ENCODE measurements around the gene CDCA5. TPM values are rescaled to one million over a fixed set of nuclear protein-coding genes. Genes with fewer than 3 reads are reported as not detected.

CDCA5 gene
- polyA plus RNA-seq, 3 donors: 0.20 to 0.28 TPM; not detected in 1

- no peak overlapping the region for H3K27ac ChIP-seq (ENCODE audit: low read depth in 1 of 2, low read length in 2 of 2)
- H3K4me3 Mint-ChIP-seq: no peak overlapping the region
- H3K9me3 Mint-ChIP-seq: no peaks in the 10 kb centered on the region
- H3K27me3 ChIP-seq (ENCODE audit: control insufficient read depth in 2 of 2, insufficient read depth in 2 of 2, low read length in 2 of 2): no peaks in the 10 kb centered on the region
- no peak overlapping the region for H3K4me3 ChIP-seq (replicated peaks in 1 of 3; ENCODE audit: low read depth in 2 of 3, low read length in 3 of 3)
- H3K36me3 Mint-ChIP-seq: no peaks in the 10 kb centered on the region
- TF ChIP-seq CTCF (IDR thresholded peaks at IDR 0.05): no peak
- no peak for DNase-seq
- intact Hi-C loops (cut with micrococcal nuclease): no loop called here
- 97% methylated on average over 10 of the region's 10 CpGs for WGBS (ENCODE audit: insufficient coverage)
- peaks cover 8% of the 10 kb centered on the region for H3K4me1 Mint-ChIP-seq
- H3K36me3 ChIP-seq (replicated peaks in 1 of 2; ENCODE audit: control insufficient read depth in 1 of 2, insufficient read depth in 2 of 2, low read length in 2 of 2): no peaks in the 10 kb centered on the region
- H3K79me2 ChIP-seq (ENCODE audit: insufficient read depth, low read length): no peaks in the 10 kb centered on the region
- no peak overlapping the region for H3K9ac ChIP-seq (ENCODE audit: insufficient read depth, low read length, poor library complexity, severe bottlenecking)
- H3K27ac Mint-ChIP-seq: no peak overlapping the region
- no peaks in the 10 kb centered on the region for H3K4me1 ChIP-seq (ENCODE audit: control insufficient read depth in 1 of 2, insufficient read depth in 2 of 2, low read length in 2 of 2)
- no peaks in the 10 kb centered on the region for H4K20me1 ChIP-seq (ENCODE audit: insufficient read depth, low read length)
- H3K9me3 ChIP-seq (replicated peaks in 1 of 2; ENCODE audit: control insufficient read depth in 1 of 2, insufficient read depth in 1 of 2, low read length in 2 of 2): no peaks in the 10 kb centered on the region
- H2AFZ ChIP-seq (ENCODE audit: insufficient read depth, low read depth, low read length, poor library complexity, severe bottlenecking): no peak overlapping the region
- peaks cover 0 to 6% (median 2%) of the 10 kb centered on the region in 3 donors for H3K27me3 Mint-ChIP-seq (ENCODE audit: low read depth in 3 of 3)
- no peak overlapping the region for H3K4me2 ChIP-seq (replicated peaks; ENCODE audit: extremely low read depth, low read length, poor library complexity, severe bottlenecking)
Measured at GRCh38 chr11:65067446-65067845, 16.4 kb downstream of the CDCA5 start.

GRCh38 chr11:65066805-65067291, 17.0 kb downstream of the CDCA5 start:
- Histone ChIP-seq H3K4me2 (replicated peaks; ENCODE audit: extremely low read depth, low read length, poor library complexity, severe bottlenecking) (no peak overlapping the region), H3K27ac (ENCODE audit: low read depth in 1 of 2, low read length in 2 of 2) (no peak overlapping the region), H3K36me3 (replicated peaks in 1 of 2; ENCODE audit: control insufficient read depth in 1 of 2, insufficient read depth in 2 of 2, low read length in 2 of 2) (no peaks in the 10 kb centered on the region), H3K9me3 (replicated peaks in 1 of 2; ENCODE audit: control insufficient read depth in 1 of 2, insufficient read depth in 1 of 2, low read length in 2 of 2) (no peaks in the 10 kb centered on the region), H2AFZ (ENCODE audit: insufficient read depth, low read depth, low read length, poor library complexity, severe bottlenecking) (no peak overlapping the region), H4K20me1 (ENCODE audit: insufficient read depth, low read length) (no peaks in the 10 kb centered on the region), H3K79me2 (ENCODE audit: insufficient read depth, low read length) (no peaks in the 10 kb centered on the region), H3K9ac (ENCODE audit: insufficient read depth, low read length, poor library complexity, severe bottlenecking) (no peak overlapping the region), H3K27me3 (ENCODE audit: control insufficient read depth in 2 of 2, insufficient read depth in 2 of 2, low read length in 2 of 2) (no peaks in the 10 kb centered on the region), H3K4me3 (replicated peaks in 1 of 3; ENCODE audit: low read depth in 2 of 3, low read length in 3 of 3) (no peak overlapping the region), H3K4me1 (ENCODE audit: control insufficient read depth in 1 of 2, insufficient read depth in 2 of 2, low read length in 2 of 2) (peaks cover 5 to 6% of the 10 kb centered on the region in 2 donors)
- Mint-ChIP-seq H3K9me3 (no peaks in the 10 kb centered on the region), H3K27me3 (ENCODE audit: low read depth in 3 of 3) (peaks cover 3 to 6% (median 4%) of the 10 kb centered on the region in 3 donors), H3K4me1 (peaks cover 14% of the 10 kb centered on the region), H3K36me3 (no peaks in the 10 kb centered on the region), H3K27ac (no peak overlapping the region), H3K4me3 (no peak overlapping the region)
- no peak for DNase-seq
- WGBS (ENCODE audit: insufficient coverage): 100% methylated on average over 3 of the region's 4 CpGs
- TF ChIP-seq CTCF (IDR thresholded peaks at IDR 0.05): no peak
- intact Hi-C loops (cut with micrococcal nuclease): no loop called here

Measured in CD14-positive monocyte (primary cell).